PC-9 (cell line): ENCODE measurements around the gene TMTC4. TPM values are rescaled to one million over a fixed set of nuclear protein-coding genes. Genes with fewer than 3 reads are reported as not detected.

ENCODE experiments used
- BruUV-seq: library from RNA; stranded (reverse); fragments of 400-500 nt; replicated peaks from 2 replicates; lab custom pipeline; 2021; lab: Mats Ljungman, UMichigan
- CTCF ChIA-PET: fragments of 300-600 bp; sonication (Branson Sonifier 250); formaldehyde crosslinking; loops from one replicate; lab custom pipeline; 2022; ENCODE audit warnings: antibody characterized with exemption; lab: Charles Lee
- POLR2A ChIA-PET: fragments of 300-600 bp; sonication (Branson Sonifier 250); formaldehyde crosslinking; loops from one replicate; lab custom pipeline; 2022; ENCODE audit warnings: antibody characterized with exemption; ENCODE audit not compliant: unreplicated experiment; lab: Charles Lee
- DNase-seq, 2 experiments: peaks; one replicate each; pipeline versions ENCODE4 v3.0.0 to v3.0.0-alpha.2; 2015 to 2022; ENCODE audit warnings: mixed read lengths in 1 of 2
- H2AFZ ChIP-seq: fragments of 200-600 bp; sonication (generic); 2 replicates; pipeline ENCODE4 v1.8.1; 2017; ENCODE audit warnings: antibody characterized with exemption
- H3F3A ChIP-seq: fragments of 200-600 bp; sonication (generic); 2 replicates; pipeline ENCODE4 v1.8.1; 2017; ENCODE audit warnings: antibody characterized with exemption, mild to moderate bottlenecking, low read depth; ENCODE audit not compliant: insufficient read depth
- H3K27ac ChIP-seq: fragments of 200-600 bp; sonication (generic); 2 replicates; pipeline ENCODE4 v1.6.1; 2016; ENCODE audit warnings: mixed run types
- H3K27me3 ChIP-seq: fragments of 200-600 bp; sonication (generic); 2 replicates; pipeline ENCODE4 v1.6.1; 2016; ENCODE audit warnings: low read depth, mixed run types; ENCODE audit not compliant: insufficient read depth
- H3K36me3 ChIP-seq: fragments of 200-600 bp; sonication (generic); 2 replicates; pipeline ENCODE4 v1.6.1; 2016; ENCODE audit warnings: low read depth, mixed run types
- H3K4me1 ChIP-seq: fragments of 200-600 bp; sonication (generic); replicated peaks from 2 replicates; pipeline ENCODE4 v1.6.1; 2016; ENCODE audit warnings: mixed run types; ENCODE audit not compliant: insufficient read depth
- H3K4me2 ChIP-seq: fragments of 200-600 bp; sonication (generic); 2 replicates; pipeline ENCODE4 v1.6.1; 2017; ENCODE audit warnings: mixed run types
- H3K4me3 ChIP-seq: fragments of 200-600 bp; sonication (generic); 2 replicates; pipeline ENCODE4 v1.6.1; 2016; ENCODE audit warnings: mixed run types
- H3K79me2 ChIP-seq: fragments of 200-600 bp; sonication (generic); 2 replicates; pipeline ENCODE4 v1.6.1; 2017; ENCODE audit warnings: low read depth, mixed run types
- H3K9me2 ChIP-seq: fragments of 200-600 bp; sonication (generic); 2 replicates; pipeline ENCODE4 v1.8.1; 2017; ENCODE audit warnings: mild to moderate bottlenecking; ENCODE audit not compliant: insufficient read depth
- H3K9me3 ChIP-seq: fragments of 200-600 bp; sonication (generic); 2 replicates; pipeline ENCODE4 v1.8.1; 2016; ENCODE audit warnings: low read depth; ENCODE audit not compliant: insufficient read depth
- H4K20me1 ChIP-seq: fragments of 200-600 bp; sonication (generic); 2 replicates; pipeline ENCODE4 v1.8.1; 2017; ENCODE audit not compliant: insufficient read depth
- EZH2 ChIP-seq: fragments of 200-600 bp; sonication (generic); IDR thresholded peaks from 2 replicates; pipeline ENCODE4 v1.8.0; 2017; ENCODE audit warnings: antibody characterized with exemption, low read depth
- intact Hi-C: fragments of 100-400 bp; cut with micrococcal nuclease; formaldehyde crosslinking; loops from one replicate; pipeline ENCODE4 v1.10.0; 2022; ENCODE audit not compliant: unreplicated experiment
- total RNA-seq: library from RNA; stranded (reverse); gene quantifications from 2 replicates; pipeline ENCODE4 v1.2.3, GENCODE V29; 2021
- TF ChIP-seq, protein P1 (sequence below): fragments of 200-600 bp; sonication (generic); conservative IDR thresholded peaks from 2 replicates; pipeline ENCODE4 v1.6.1; 2017; ENCODE audit warnings: mixed run types, antibody characterized with exemption, mild to moderate bottlenecking, moderate library complexity

The TMTC4 gene
- total RNA-seq, 1 experiment from 2014 or later, result 16.2 TPM

DNA sequence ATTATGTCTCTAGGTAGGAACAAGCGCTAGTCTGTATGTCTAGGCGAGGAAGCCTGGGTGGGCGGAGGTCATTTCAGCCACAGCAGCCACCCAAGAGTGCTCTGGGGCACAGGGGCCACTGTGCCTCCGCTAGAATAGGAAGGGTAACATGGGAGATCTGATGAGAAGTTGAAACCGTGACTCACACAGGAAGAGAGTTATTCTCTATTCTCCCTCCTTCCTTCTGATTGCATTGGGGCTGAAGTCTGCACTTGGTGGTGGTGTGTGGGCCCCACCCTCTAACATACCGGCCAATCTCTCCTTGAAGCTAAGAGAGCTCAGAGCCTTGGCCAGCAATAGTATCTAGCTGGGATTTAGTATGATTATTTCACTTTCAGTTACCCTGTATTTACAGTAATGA lies 65.7 kb downstream of the TMTC4 start:
- H3K9me3 ChIP-seq, result no peaks in the 10 kb centered on the region
- H3K27me3 ChIP-seq, result no peaks in the 10 kb centered on the region
- CTCF ChIA-PET, result no interaction called here
- intact Hi-C loops, result no loop called here
- H3K4me1 ChIP-seq, result no peaks in the 10 kb centered on the region
- H3K4me3 ChIP-seq, result no peak overlapping the region
- H3K27ac ChIP-seq, result no peak overlapping the region
- H2AFZ ChIP-seq, result no peak overlapping the region
- BruUV-seq, result no TSS peak
- no peak for TF ChIP-seq EZH2
- TF ChIP-seq, protein P1, sequence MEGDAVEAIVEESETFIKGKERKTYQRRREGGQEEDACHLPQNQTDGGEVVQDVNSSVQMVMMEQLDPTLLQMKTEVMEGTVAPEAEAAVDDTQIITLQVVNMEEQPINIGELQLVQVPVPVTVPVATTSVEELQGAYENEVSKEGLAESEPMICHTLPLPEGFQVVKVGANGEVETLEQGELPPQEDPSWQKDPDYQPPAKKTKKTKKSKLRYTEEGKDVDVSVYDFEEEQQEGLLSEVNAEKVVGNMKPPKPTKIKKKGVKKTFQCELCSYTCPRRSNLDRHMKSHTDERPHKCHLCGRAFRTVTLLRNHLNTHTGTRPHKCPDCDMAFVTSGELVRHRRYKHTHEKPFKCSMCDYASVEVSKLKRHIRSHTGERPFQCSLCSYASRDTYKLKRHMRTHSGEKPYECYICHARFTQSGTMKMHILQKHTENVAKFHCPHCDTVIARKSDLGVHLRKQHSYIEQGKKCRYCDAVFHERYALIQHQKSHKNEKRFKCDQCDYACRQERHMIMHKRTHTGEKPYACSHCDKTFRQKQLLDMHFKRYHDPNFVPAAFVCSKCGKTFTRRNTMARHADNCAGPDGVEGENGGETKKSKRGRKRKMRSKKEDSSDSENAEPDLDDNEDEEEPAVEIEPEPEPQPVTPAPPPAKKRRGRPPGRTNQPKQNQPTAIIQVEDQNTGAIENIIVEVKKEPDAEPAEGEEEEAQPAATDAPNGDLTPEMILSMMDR, result no peak
- H4K20me1 ChIP-seq, result no peaks in the 10 kb centered on the region
- no peaks in the 10 kb centered on the region for H3K36me3 ChIP-seq
- H3K4me2 ChIP-seq, result no peak overlapping the region
- H3K9me2 ChIP-seq, result no peaks in the 10 kb centered on the region
- no peaks in the 10 kb centered on the region for H3K79me2 ChIP-seq
- POLR2A ChIA-PET, result no interaction called here
- DNase-seq, result no peak
- no peaks in the 10 kb centered on the region for H3F3A ChIP-seq

DNA sequence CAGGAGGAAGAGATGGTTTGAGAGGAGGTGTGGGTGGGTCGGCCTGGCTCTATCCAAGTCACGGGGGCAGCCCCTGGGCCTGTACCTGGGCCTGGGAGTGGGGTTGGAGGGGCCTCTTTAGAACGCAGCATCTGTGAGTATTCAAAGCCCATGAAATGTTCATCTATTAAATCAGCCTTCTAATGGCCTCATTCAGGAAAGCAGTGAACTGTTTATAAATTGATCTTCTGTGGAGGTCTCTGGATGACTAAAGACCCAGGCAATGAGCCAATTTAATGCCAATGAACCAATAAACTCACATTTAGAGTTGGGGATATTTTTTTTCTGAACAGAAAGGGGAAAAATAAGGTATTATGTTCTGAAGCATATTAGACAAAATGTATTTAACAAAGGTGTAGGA lies 66.1 kb downstream of the TMTC4 start:
- no peaks in the 10 kb centered on the region for H3K9me3 ChIP-seq
- no peaks in the 10 kb centered on the region for H4K20me1 ChIP-seq
- H2AFZ ChIP-seq, result no peak overlapping the region
- intact Hi-C loops, result no loop called here
- no peaks in the 10 kb centered on the region for H3K4me1 ChIP-seq
- H3K27me3 ChIP-seq, result no peaks in the 10 kb centered on the region
- no peaks in the 10 kb centered on the region for H3F3A ChIP-seq
- no peaks in the 10 kb centered on the region for H3K9me2 ChIP-seq
- no peaks in the 10 kb centered on the region for H3K36me3 ChIP-seq
- no peak overlapping the region for H3K27ac ChIP-seq
- ChIA-PET POLR2A (no interaction called here), CTCF (no interaction called here)
- H3K4me2 ChIP-seq, result no peak overlapping the region
- BruUV-seq, result no TSS peak
- TF ChIP-seq EZH2, result no peak
- TF ChIP-seq, protein P1, result no peak
- DNase-seq, result no peak
- no peaks in the 10 kb centered on the region for H3K79me2 ChIP-seq
- H3K4me3 ChIP-seq, result no peak overlapping the region

DNA sequence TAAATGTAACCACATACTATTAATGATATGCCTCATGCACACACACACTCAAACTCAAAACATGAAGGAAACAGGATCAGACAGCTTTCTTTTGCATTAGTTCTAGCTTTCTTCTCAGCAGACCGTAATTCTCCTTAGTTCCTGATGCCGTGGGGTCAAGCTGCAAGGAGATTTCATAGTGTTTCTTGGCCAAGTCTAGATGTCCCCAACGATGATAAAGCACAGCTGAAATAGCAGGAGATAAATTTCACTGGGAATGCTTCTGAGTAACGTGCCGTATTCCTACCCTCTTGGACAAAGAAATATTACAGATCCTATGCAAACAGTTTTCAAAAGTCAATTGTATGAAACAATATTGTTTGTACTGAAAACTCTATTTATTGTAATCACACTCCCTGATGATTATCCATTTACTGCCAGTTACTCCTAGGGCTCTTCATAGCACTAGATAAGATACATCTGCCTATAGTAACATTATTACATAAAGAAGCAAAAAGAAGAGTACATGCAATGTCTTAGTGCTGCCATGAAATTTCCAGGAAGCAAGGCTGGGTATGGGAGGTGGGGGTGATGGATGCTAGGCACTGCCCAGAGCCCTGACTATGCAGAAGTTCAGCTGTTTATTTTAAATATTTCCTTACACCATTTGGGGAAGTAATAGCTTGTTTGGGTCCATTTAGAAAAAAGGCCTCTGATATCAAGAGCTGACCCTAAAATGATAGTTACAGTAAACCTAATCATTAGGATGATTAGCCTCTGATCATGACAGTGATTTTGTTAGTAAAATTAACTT lies 69.5 kb downstream of the TMTC4 start:
- no peak overlapping the region for H3K4me2 ChIP-seq
- H3K9me2 ChIP-seq, result no peaks in the 10 kb centered on the region
- intact Hi-C loops, result no loop called here
- H3K4me1 ChIP-seq, result no peaks in the 10 kb centered on the region
- H3K36me3 ChIP-seq, result no peaks in the 10 kb centered on the region
- H3F3A ChIP-seq, result no peaks in the 10 kb centered on the region
- H4K20me1 ChIP-seq, result no peaks in the 10 kb centered on the region
- no peaks in the 10 kb centered on the region for H3K79me2 ChIP-seq
- H3K27me3 ChIP-seq, result no peaks in the 10 kb centered on the region
- no peak for DNase-seq
- POLR2A ChIA-PET, result no interaction called here
- CTCF ChIA-PET, result no interaction called here
- H3K9me3 ChIP-seq, result no peaks in the 10 kb centered on the region
- no peak overlapping the region for H2AFZ ChIP-seq
- TF ChIP-seq, protein P1, result no peak
- TF ChIP-seq EZH2, result no peak
- no peak overlapping the region for H3K27ac ChIP-seq
- BruUV-seq, result no TSS peak
- no peak overlapping the region for H3K4me3 ChIP-seq
